ENCODE results near the gene SCNN1B. TPM values are rescaled to one million over a fixed set of nuclear protein-coding genes. Genes with fewer than 3 reads are reported as not detected.
A peak's percentile ranks its signal among the peaks of the same experiment; 100 is the strongest.

The SCNN1B gene
- total and polyA plus RNA-seq, 2 of the 13 experiments (the other 11 are each of a cell fraction or from before 2014, with no cell fraction given), result not detected

- no peak for TF ChIP-seq HES4 (CRISPR knock-in tag; IDR thresholded peaks at IDR 0.05; ENCODE audit: borderline replicate concordance)
- TF ChIP-seq ZNF20 (CRISPR knock-in tag; IDR thresholded peaks at IDR 0.05), result no peak
- no peak for TF ChIP-seq ZNF501 (CRISPR knock-in tag; IDR thresholded peaks at IDR 0.05)
Observed at GRCh38 chr16:23303685-23304084, 1.6 kb downstream of the SCNN1B start (continued).

GRCh38 chr16:23304620-23305019 lies 2.5 kb downstream of the SCNN1B start:
- ChIA-PET CTCF (ENCODE audit: low intra/inter-chr PET ratio, low total read pairs) (no interaction called here), POLR2A (no interaction called here)
- in situ Hi-C loops (cut with HindIII; ENCODE audit: extremely low pct_ligation_motif_present, low pct_unique_long_range_greater_than_20kb) (no loop called here), intact Hi-C loops (cut with micrococcal nuclease; ENCODE audit: unreplicated experiment) (no loop called here)
- DNase-seq (ENCODE audit: low spot score) (no peak), ATAC-seq (no peak), FAIRE-seq (no peak)
- Histone ChIP-seq H2AFZ (ENCODE audit: low read length) (no peak overlapping the region), H3K4me2 (ENCODE audit: low read depth, low read length) (no peak overlapping the region), H3K9me3 (ENCODE audit: low read length) (no peaks in the 10 kb centered on the region), H3K4me3 (replicated peaks in 1 of 3; ENCODE audit: insufficient read depth in 1 of 3, low read depth in 2 of 3, low read length in 3 of 3) (no peak overlapping the region), H3K79me2 (ENCODE audit: insufficient read depth, low read length) (no peaks in the 10 kb centered on the region), H3K27ac (ENCODE audit: extremely low read length, insufficient read depth, low read length) (no peak overlapping the region), H3K36me3 (replicated peaks in 1 of 2; ENCODE audit: control insufficient read depth in 1 of 2, insufficient read depth in 2 of 2, low read length in 2 of 2) (no peaks in the 10 kb centered on the region), H4K20me1 (ENCODE audit: insufficient read depth, low read length) (no peaks in the 10 kb centered on the region), H3K4me1 (ENCODE audit: insufficient read depth, low read length) (no peaks in the 10 kb centered on the region), H3K9ac (ENCODE audit: insufficient read depth, low read depth, low read length) (no peak overlapping the region), H3K27me3 (ENCODE audit: control insufficient read depth in 1 of 2, insufficient read depth in 2 of 2, low read length in 2 of 2) (peaks cover 13 to 34% of the 10 kb centered on the region in 2 experiments; a peak in 4 of 5 replicates)
- TF ChIP-seq ZNF703 (CRISPR knock-in tag; IDR thresholded peaks at IDR 0.05; ENCODE audit: borderline replicate concordance), result no peak
- peak; percentile 70; the same call in 1 of the 2 replicates for TF ChIP-seq ZNF629 (CRISPR knock-in tag; conservative IDR thresholded peaks at IDR 0.05)
- WGBS (ENCODE audit: low lambda C conversion rate), result 0% methylated on average over 2 of the region's 2 CpGs
- BruUV-seq (replicated peaks), result no TSS peak

- in situ Hi-C loops (cut with HindIII; ENCODE audit: extremely low pct_ligation_motif_present, low pct_unique_long_range_greater_than_20kb), result no loop called here
- WGBS (ENCODE audit: low lambda C conversion rate), result 38% methylated on average over 7 of the region's 7 CpGs
- no peak overlapping the region for H3K27ac ChIP-seq (ENCODE audit: extremely low read length, insufficient read depth, low read length)
- TF ChIP-seq ZBTB25 (CRISPR knock-in tag; IDR thresholded peaks at IDR 0.05) (no peak), JUNB (CRISPR knock-in tag; IDR thresholded peaks at IDR 0.05; ENCODE audit: borderline replicate concordance) (no peak), BATF2 (CRISPR knock-in tag; IDR thresholded peaks at IDR 0.05) (no peak), KAT7 (CRISPR knock-in tag; IDR thresholded peaks at IDR 0.05; ENCODE audit: borderline replicate concordance) (no peak), ZNF83 (CRISPR knock-in tag; IDR thresholded peaks at IDR 0.05; ENCODE audit: borderline replicate concordance) (no peak), ZZZ3 (CRISPR knock-in tag; IDR thresholded peaks at IDR 0.05; ENCODE audit: borderline replicate concordance) (no peak), POLR2AphosphoS5 (IDR thresholded peaks at IDR 0.05; ENCODE audit: low read depth, low read length) (no peak), ZNF282 (IDR thresholded peaks at IDR 0.05; ENCODE audit: partially characterized antibody) (no peak), ZNF446 (CRISPR knock-in tag; IDR thresholded peaks at IDR 0.05) (no peak), EHMT2 (IDR thresholded peaks at IDR 0.05; ENCODE audit: borderline replicate concordance, low read depth, low read length) (no peak), ZNF703 (CRISPR knock-in tag; IDR thresholded peaks at IDR 0.05; ENCODE audit: borderline replicate concordance) (no peak)
Observed at GRCh38 chr16:23306199-23307100, 4.3 kb downstream of the SCNN1B start.

More at GRCh38 chr16:23306199-23307100, 4.3 kb downstream of the SCNN1B start:
- Histone ChIP-seq H4K20me1 (ENCODE audit: insufficient read depth, low read length) (no peaks in the 10 kb centered on the region), H3K9ac (ENCODE audit: insufficient read depth, low read depth, low read length) (no peak overlapping the region), H3K27me3 (ENCODE audit: control insufficient read depth in 1 of 2, insufficient read depth in 2 of 2, low read length in 2 of 2) (peaks cover 13 to 31% of the 10 kb centered on the region in 2 experiments; a peak in 4 of 5 replicates), H3K36me3 (replicated peaks in 1 of 2; ENCODE audit: control insufficient read depth in 1 of 2, insufficient read depth in 2 of 2, low read length in 2 of 2) (no peaks in the 10 kb centered on the region), H3K9me3 (ENCODE audit: low read length) (no peaks in the 10 kb centered on the region), H3K79me2 (ENCODE audit: insufficient read depth, low read length) (no peaks in the 10 kb centered on the region), H3K4me2 (ENCODE audit: low read depth, low read length) (no peak overlapping the region), H3K4me1 (ENCODE audit: insufficient read depth, low read length) (no peaks in the 10 kb centered on the region), H3K4me3 (replicated peaks in 1 of 3; ENCODE audit: insufficient read depth in 1 of 3, low read depth in 2 of 3, low read length in 3 of 3) (no peak overlapping the region), H2AFZ (ENCODE audit: low read length) (no peak overlapping the region)
- ChIA-PET POLR2A (no interaction called here), CTCF (ENCODE audit: low intra/inter-chr PET ratio, low total read pairs) (no interaction called here)
- no peak for DNase-seq (ENCODE audit: low spot score)
- FAIRE-seq, result no peak
- intact Hi-C loops (cut with micrococcal nuclease; ENCODE audit: unreplicated experiment), result no loop called here
- BruUV-seq (replicated peaks), result no TSS peak
- no peak for ATAC-seq

Measured in HepG2 (cell line).